AG04450 (cell line): ENCODE measurements around the gene GGT5. TPM values are rescaled to one million over a fixed set of nuclear protein-coding genes. Genes with fewer than 3 reads are reported as not detected.

Experiments
- CTCF ChIA-PET: fragments of 300-600, 350-600 bp; formaldehyde crosslinking; extraction: SDS; loops from one replicate; lab custom pipeline; 2022; ENCODE audit warnings: antibody characterized with exemption, inconsistent platforms; lab: Charles Lee
- POLR2A ChIA-PET: fragments of 350-600 bp; formaldehyde crosslinking; extraction: SDS; loops from one replicate; lab custom pipeline; 2021; ENCODE audit warnings: antibody characterized with exemption, inconsistent platforms; lab: Yijun Ruan, JAX
- DNase-seq: peaks from one replicate; pipeline ENCODE4 v3.0.0-alpha.2; 2011; ENCODE audit warnings: low read depth, low spot score
- H3K27ac ChIP-seq: one replicate; pipeline ENCODE4 v1.5.1; 2012; ENCODE audit warnings: low read depth, low read length, control low read depth
- H3K27me3 ChIP-seq: one replicate; pipeline ENCODE4 v1.6.0; 2012; ENCODE audit warnings: low read length; ENCODE audit not compliant: control insufficient read depth, insufficient read depth
- H3K4me3 ChIP-seq: 2 replicates; pipeline ENCODE4 v1.5.1; 2011; ENCODE audit warnings: mild to moderate bottlenecking, low read depth, low read length, control low read depth
- H3K9me3 ChIP-seq: 2 replicates; pipeline ENCODE4 v1.5.1; 2012; ENCODE audit warnings: low read length; ENCODE audit not compliant: control insufficient read depth, insufficient read depth
- polyA plus RNA-seq: library from polyadenylated mRNA; depleted of rRNA; stranded (reverse); fragments of >200 nt; gene quantifications from 2 replicates; pipeline ENCODE4 v1.2.3, GENCODE V29; 2011
- TF ChIP-seq, protein P1 (sequence below): IDR thresholded peaks from 2 replicates; pipeline ENCODE4 v1.5.1; 2011; ENCODE audit warnings: low read depth, low read length, control low read depth, inconsistent platforms

GGT5 gene
- polyA plus RNA-seq, 1 experiment: 4.4 TPM

DNA sequence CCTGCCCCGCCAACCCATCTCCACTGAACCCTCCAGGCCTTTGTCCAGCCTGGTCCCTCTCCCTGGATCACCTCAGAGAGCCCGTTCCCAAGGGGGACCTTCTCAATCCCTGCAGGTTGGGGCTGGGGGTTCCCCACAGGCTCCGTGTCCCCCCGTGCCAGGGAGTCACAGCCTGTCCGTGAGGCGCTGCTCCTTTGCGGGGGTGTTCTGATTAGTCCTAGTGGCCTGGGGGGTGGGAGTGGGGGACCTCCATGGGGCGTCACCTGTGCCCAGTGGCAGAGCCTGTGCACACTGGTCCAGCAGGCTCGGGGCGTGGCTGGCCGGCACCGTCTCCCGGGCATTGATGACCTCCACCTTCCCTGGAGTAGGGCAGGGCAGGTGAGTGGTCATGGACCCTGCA lies 11.6 kb downstream of the GGT5 start:
- DNase-seq: no peak
- ChIA-PET POLR2A (no interaction called here), CTCF (no interaction called here)
- Histone ChIP-seq H3K9me3 (no peaks in the 10 kb centered on the region), H3K27ac (no peak overlapping the region), H3K27me3 (no peaks in the 10 kb centered on the region), H3K4me3 (no peak overlapping the region)
- TF ChIP-seq, protein P1, sequence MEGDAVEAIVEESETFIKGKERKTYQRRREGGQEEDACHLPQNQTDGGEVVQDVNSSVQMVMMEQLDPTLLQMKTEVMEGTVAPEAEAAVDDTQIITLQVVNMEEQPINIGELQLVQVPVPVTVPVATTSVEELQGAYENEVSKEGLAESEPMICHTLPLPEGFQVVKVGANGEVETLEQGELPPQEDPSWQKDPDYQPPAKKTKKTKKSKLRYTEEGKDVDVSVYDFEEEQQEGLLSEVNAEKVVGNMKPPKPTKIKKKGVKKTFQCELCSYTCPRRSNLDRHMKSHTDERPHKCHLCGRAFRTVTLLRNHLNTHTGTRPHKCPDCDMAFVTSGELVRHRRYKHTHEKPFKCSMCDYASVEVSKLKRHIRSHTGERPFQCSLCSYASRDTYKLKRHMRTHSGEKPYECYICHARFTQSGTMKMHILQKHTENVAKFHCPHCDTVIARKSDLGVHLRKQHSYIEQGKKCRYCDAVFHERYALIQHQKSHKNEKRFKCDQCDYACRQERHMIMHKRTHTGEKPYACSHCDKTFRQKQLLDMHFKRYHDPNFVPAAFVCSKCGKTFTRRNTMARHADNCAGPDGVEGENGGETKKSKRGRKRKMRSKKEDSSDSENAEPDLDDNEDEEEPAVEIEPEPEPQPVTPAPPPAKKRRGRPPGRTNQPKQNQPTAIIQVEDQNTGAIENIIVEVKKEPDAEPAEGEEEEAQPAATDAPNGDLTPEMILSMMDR: no peak

- Histone ChIP-seq H3K27ac (no peak overlapping the region), H3K4me3 (no peak overlapping the region), H3K9me3 (peaks cover under 1% of the 10 kb centered on the region; the same call in 1 of the 2 replicates), H3K27me3 (no peaks in the 10 kb centered on the region)
- no peak for DNase-seq
- POLR2A ChIA-PET: no interaction called here
- TF ChIP-seq, protein P1: no peak
- CTCF ChIA-PET: no interaction called here
Measured at GRCh38 chr22:24232725-24233124, 12.2 kb downstream of the GGT5 start.

DNA sequence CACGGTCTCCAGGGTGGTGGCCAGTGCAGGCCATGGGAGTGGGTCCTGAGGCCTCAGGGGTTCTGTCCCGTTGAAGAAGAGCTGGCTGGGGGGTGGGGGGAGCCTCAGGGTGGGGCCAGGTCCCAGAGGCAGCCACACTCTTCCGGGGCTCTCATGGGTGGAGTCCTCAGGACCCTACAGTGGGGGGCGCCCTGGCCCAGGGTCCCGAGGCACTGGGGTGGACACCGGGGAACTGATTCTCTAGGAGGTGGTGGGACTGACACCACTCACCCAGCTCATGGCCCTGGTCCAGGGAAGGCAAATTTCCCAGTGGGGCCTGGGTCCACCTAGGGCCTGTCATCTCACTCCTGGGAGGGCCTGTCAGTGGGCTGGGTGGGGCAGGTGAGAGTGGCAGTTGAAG lies 12.8 kb downstream of the GGT5 start:
- peaks cover 3% of the 10 kb centered on the region; the same call in 1 of the 2 replicates for H3K9me3 ChIP-seq
- DNase-seq: no peak

DNA sequence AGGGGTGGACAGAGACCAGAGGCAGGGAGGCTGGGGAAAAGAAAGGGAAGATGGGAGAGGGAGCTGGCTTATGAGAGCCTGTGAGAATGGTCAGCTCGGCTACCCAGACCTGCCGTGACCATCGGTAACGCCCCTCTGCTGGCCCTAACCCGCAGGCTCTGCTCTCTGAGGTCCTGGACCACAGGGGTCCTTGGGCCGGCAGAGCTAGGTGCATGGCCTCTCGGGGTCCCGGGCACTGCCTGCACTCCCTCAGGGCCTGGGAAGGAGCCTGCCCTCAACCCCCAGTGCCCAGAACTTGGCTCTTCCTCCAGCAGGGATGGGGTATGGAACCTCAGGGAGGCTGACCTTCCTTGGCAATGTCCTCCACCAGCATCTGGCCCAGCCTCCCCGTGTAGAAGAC lies 13.2 kb downstream of the GGT5 start:
- ChIA-PET POLR2A (interaction anchor here (0.5 to 0.7 kb wide), 2 partner anchors 15 to 25 kb away, joined by 3 to 5 read pairs; no protein-coding TSS in a partner anchor), CTCF (interaction anchor here (1.1 to 1.9 kb wide), 5 partner anchors 11 to 41 kb away, joined by 4 to 7 read pairs (median 4); no protein-coding TSS in a partner anchor)
- Histone ChIP-seq H3K27me3 (no peaks in the 10 kb centered on the region), H3K9me3 (peaks cover 3% of the 10 kb centered on the region; the same call in 1 of the 2 replicates), H3K27ac (no peak overlapping the region), H3K4me3 (no peak overlapping the region)
- DNase-seq: no peak
- TF ChIP-seq, protein P1: no peak

More for the DNA sequence above, 12.8 kb downstream of the GGT5 start:
- ChIA-PET POLR2A (interaction anchor here (0.5 kb wide), 1 partner anchor 14 kb away, joined by 3 read pairs; no protein-coding TSS in a partner anchor), CTCF (interaction anchor here (1.1 to 1.9 kb wide), 3 partner anchors 10 to 42 kb away, joined by 4 to 7 read pairs (median 5); no protein-coding TSS in a partner anchor)
- no peak overlapping the region for H3K27ac ChIP-seq
- TF ChIP-seq, protein P1: no peak
- H3K4me3 ChIP-seq: no peak overlapping the region
- no peaks in the 10 kb centered on the region for H3K27me3 ChIP-seq

GRCh38 chr22:24230911-24231656 lies 13.8 kb downstream of the GGT5 start:
- Histone ChIP-seq H3K27me3 (no peaks in the 10 kb centered on the region), H3K9me3 (peaks cover 8% of the 10 kb centered on the region; the same call in 1 of the 2 replicates), H3K27ac (no peak overlapping the region), H3K4me3 (no peak overlapping the region)
- TF ChIP-seq, protein P1: peak; percentile 25
- ChIA-PET POLR2A (interaction anchor here (0.7 kb wide), 1 partner anchor 25 kb away, joined by 5 read pairs; no protein-coding TSS in a partner anchor), CTCF (interaction anchor here (0.6 to 1.9 kb wide), 8 partner anchors 10 to 74 kb away, joined by 3 to 7 read pairs (median 4); no protein-coding TSS in a partner anchor)
- no peak for DNase-seq
